PC-3 (cell line): ENCODE results near the gene PTPRD. TPM values are rescaled to one million over a fixed set of nuclear protein-coding genes. Genes with fewer than 3 reads are reported as not detected.

Experiments
- ATAC-seq: fragments of 200-7000 bp; cut with Tn5 transposase; 2 replicates; pipeline ENCODE4 v1.9.1; 2020; ENCODE audit warnings: mild to moderate bottlenecking, moderate library complexity
- BruUV-seq: library from RNA; stranded (reverse); fragments of 400-500 nt; replicated peaks from 2 replicates; lab custom pipeline; 2021; lab: Mats Ljungman, UMichigan
- CTCF ChIA-PET: fragments of 300-600 bp; sonication (Branson Sonifier 250); formaldehyde crosslinking; loops from one replicate; lab custom pipeline; 2022; ENCODE audit warnings: antibody characterized with exemption; lab: Charles Lee
- POLR2A ChIA-PET: fragments of 300-600 bp; sonication (Branson Sonifier 250); formaldehyde crosslinking; loops from one replicate; lab custom pipeline; 2022; ENCODE audit warnings: antibody characterized with exemption; ENCODE audit not compliant: unreplicated experiment; lab: Charles Lee
- DNase-seq: peaks from one replicate; pipeline ENCODE4 v3.0.0-alpha.2; 2015
- H2AFZ ChIP-seq: fragments of 300-600 bp; sonication (generic); 2 replicates; pipeline ENCODE4 v1.6.0; 2016; ENCODE audit warnings: antibody characterized with exemption, low read length
- H3F3A ChIP-seq: fragments of 300-600 bp; sonication (generic); one replicate; pipeline ENCODE4 v1.6.0; 2017; ENCODE audit warnings: antibody characterized with exemption, low read length, control low read depth, mild to moderate bottlenecking; ENCODE audit not compliant: unreplicated experiment
- H3K27ac ChIP-seq: fragments of 300-600 bp; sonication (generic); 2 replicates; pipeline ENCODE4 v1.5.1; 2016; ENCODE audit warnings: mild to moderate bottlenecking, low read length
- H3K27me3 ChIP-seq: fragments of 300-600 bp; sonication (generic); 2 replicates; pipeline ENCODE4 v1.6.1; 2016; ENCODE audit warnings: low read length, mixed read lengths
- H3K36me3 ChIP-seq: fragments of 300-600 bp; sonication (generic); 2 replicates; pipeline ENCODE4 v1.6.1; 2016; ENCODE audit warnings: low read depth, mixed run types, low read length, mixed read lengths
- H3K4me1 ChIP-seq: fragments of 300-600 bp; sonication (generic); 2 replicates; pipeline ENCODE4 v1.5.1; 2016; ENCODE audit warnings: low read length; ENCODE audit not compliant: insufficient read depth
- H3K4me2 ChIP-seq: fragments of 300-600 bp; sonication (generic); 2 replicates; pipeline ENCODE4 v1.6.0; 2016; ENCODE audit warnings: low read length
- H3K4me3 ChIP-seq: fragments of 300-600 bp; sonication (generic); 2 replicates; pipeline ENCODE4 v1.5.1; 2016; ENCODE audit warnings: mild to moderate bottlenecking, low read length, mixed read lengths
- H3K79me2 ChIP-seq: fragments of 300-600 bp; sonication (generic); 2 replicates; pipeline ENCODE4 v1.6.1; 2017; ENCODE audit warnings: low read length, mixed read lengths
- H3K9ac ChIP-seq: fragments of 300-600 bp; sonication (generic); 2 replicates; pipeline ENCODE4 v1.6.0; 2016; ENCODE audit warnings: mild to moderate bottlenecking, low read length
- H3K9me2 ChIP-seq: fragments of 300-600 bp; sonication (generic); replicated peaks from 2 replicates; pipeline ENCODE4 v1.6.1; 2016; ENCODE audit warnings: mixed run types, low read length, mixed read lengths
- H3K9me3 ChIP-seq: fragments of 300-600 bp; sonication (generic); 2 replicates; pipeline ENCODE4 v1.6.1; 2016; ENCODE audit warnings: low read length, mixed read lengths
- H4K20me1 ChIP-seq: fragments of 300-600 bp; sonication (generic); 2 replicates; pipeline ENCODE4 v1.6.1; 2016; ENCODE audit warnings: low read length, mixed read lengths
- EZH2 ChIP-seq: fragments of 300-600 bp; sonication (generic); IDR thresholded peaks from one replicate; pipeline ENCODE4 v1.6.1; 2017; ENCODE audit warnings: antibody characterized with exemption, mild to moderate bottlenecking, low read length; ENCODE audit not compliant: unreplicated experiment
- EZH2phosphoT487 ChIP-seq: fragments of 300-600 bp; sonication (generic); IDR thresholded peaks from 2 replicates; pipeline ENCODE4 v1.6.1; 2018; ENCODE audit warnings: mild to moderate bottlenecking, antibody characterized with exemption, low read length, borderline replicate concordance
- intact Hi-C: fragments of 100-400 bp; cut with micrococcal nuclease; formaldehyde crosslinking; loops from 2 replicates; pipeline ENCODE4 v1.9.0; 2023
- total RNA-seq: library from RNA; depleted of rRNA; stranded (reverse); fragments of >200 nt; gene quantifications from 2 replicates; pipeline ENCODE4 v1.2.3, GENCODE V29; 2014
- TF ChIP-seq, protein P1 (sequence below): fragments of 300-600 bp; sonication (generic); conservative IDR thresholded peaks from 2 replicates; pipeline ENCODE4 v1.5.1; 2017; ENCODE audit warnings: antibody characterized with exemption, low read depth, mild to moderate bottlenecking, low read length

Gene PTPRD
- total RNA-seq, 1 experiment from 2014 or later, result not detected

GRCh38 chr9:8822667-8823025 lies 1790.2 kb downstream of the PTPRD start:
- POLR2A ChIA-PET, result no interaction called here
- TF ChIP-seq, protein P1, sequence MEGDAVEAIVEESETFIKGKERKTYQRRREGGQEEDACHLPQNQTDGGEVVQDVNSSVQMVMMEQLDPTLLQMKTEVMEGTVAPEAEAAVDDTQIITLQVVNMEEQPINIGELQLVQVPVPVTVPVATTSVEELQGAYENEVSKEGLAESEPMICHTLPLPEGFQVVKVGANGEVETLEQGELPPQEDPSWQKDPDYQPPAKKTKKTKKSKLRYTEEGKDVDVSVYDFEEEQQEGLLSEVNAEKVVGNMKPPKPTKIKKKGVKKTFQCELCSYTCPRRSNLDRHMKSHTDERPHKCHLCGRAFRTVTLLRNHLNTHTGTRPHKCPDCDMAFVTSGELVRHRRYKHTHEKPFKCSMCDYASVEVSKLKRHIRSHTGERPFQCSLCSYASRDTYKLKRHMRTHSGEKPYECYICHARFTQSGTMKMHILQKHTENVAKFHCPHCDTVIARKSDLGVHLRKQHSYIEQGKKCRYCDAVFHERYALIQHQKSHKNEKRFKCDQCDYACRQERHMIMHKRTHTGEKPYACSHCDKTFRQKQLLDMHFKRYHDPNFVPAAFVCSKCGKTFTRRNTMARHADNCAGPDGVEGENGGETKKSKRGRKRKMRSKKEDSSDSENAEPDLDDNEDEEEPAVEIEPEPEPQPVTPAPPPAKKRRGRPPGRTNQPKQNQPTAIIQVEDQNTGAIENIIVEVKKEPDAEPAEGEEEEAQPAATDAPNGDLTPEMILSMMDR, result no peak
- no peak for TF ChIP-seq EZH2phosphoT487
- TF ChIP-seq EZH2, result no peak
- Histone ChIP-seq H3K4me2 (no peak overlapping the region), H4K20me1 (no peaks in the 10 kb centered on the region), H3K27me3 (no peaks in the 10 kb centered on the region), H3K27ac (no peak overlapping the region), H2AFZ (no peak overlapping the region), H3K9me2 (no peaks in the 10 kb centered on the region), H3K36me3 (no peaks in the 10 kb centered on the region), H3K9me3 (no peaks in the 10 kb centered on the region), H3K9ac (no peak overlapping the region), H3K79me2 (no peaks in the 10 kb centered on the region), H3F3A (no peaks in the 10 kb centered on the region), H3K4me3 (no peak overlapping the region), H3K4me1 (no peaks in the 10 kb centered on the region)
- no TSS peak for BruUV-seq
- CTCF ChIA-PET, result no interaction called here
- no peak for ATAC-seq
- intact Hi-C loops, result no loop called here
- no peak for DNase-seq

DNA sequence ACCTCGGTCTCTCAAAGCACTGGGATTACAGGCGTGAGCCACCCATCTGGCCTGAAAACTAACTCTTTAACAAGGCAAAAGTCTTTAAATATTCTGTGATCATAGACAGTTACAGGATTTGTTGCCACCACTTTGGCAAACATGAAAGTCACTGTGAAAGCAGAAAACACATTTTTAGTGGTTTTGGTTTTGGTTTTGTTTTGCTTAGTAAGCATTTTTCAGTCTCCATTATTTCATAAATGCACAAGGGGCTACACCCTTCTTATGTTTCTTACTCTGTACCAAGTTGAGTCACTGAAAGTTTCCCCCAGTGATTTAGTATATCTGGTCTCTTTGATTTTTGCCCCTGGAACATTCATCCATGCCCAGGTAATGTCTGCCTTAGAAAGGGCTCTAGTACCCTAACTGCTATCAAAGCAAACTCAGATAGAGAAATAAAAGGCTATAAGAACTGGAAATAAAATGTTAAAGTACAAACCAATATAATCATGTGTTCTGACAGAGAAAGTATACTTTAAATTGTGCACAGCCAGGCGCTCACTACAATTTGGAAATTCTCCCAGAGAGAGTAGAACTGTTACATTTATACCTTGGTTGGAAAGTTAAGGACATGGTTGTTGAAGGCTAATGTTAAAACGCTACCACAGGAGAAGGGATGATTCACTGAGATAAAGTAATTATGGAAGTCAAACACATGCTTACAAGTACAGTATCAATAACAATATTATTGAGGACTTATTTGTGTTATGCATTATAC lies 1790.7 kb downstream of the PTPRD start:
- no peaks in the 10 kb centered on the region for H3K27me3 ChIP-seq
- H3K4me1 ChIP-seq, result no peaks in the 10 kb centered on the region
- H3F3A ChIP-seq, result no peaks in the 10 kb centered on the region
- H3K9me2 ChIP-seq, result no peaks in the 10 kb centered on the region
- DNase-seq (no peak), ATAC-seq (no peak)
- no peak overlapping the region for H3K4me3 ChIP-seq
- H4K20me1 ChIP-seq, result no peaks in the 10 kb centered on the region
- no peak overlapping the region for H3K4me2 ChIP-seq
- intact Hi-C loops, result no loop called here
- no peaks in the 10 kb centered on the region for H3K36me3 ChIP-seq
- no peak overlapping the region for H3K9ac ChIP-seq
- no peak overlapping the region for H3K27ac ChIP-seq
- H2AFZ ChIP-seq, result no peak overlapping the region
- POLR2A ChIA-PET, result no interaction called here
- no peaks in the 10 kb centered on the region for H3K79me2 ChIP-seq
- no TSS peak for BruUV-seq
- CTCF ChIA-PET, result no interaction called here
- TF ChIP-seq, protein P1, result no peak
- TF ChIP-seq EZH2 (no peak), EZH2phosphoT487 (no peak)
- no peaks in the 10 kb centered on the region for H3K9me3 ChIP-seq

DNA sequence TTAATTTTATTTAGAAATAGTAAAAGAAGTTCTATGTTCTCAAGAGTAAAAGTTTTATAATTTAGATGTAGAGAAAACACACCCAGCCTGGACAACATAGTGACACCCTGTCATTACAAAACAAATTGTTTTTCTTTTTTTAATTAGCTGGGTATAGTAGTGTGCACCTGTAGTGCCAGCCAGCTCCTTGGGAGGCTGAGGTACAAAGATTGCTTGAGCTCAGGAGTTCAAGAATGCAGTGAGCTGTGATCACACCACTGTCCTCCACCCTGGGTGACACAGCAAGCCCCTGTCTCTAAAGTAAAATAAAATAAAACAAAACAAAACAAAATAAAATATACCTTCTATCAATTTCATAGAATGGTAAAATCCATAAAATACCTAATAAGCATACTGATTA lies 1795.5 kb downstream of the PTPRD start:
- Histone ChIP-seq H3F3A (no peaks in the 10 kb centered on the region), H3K4me1 (no peaks in the 10 kb centered on the region), H4K20me1 (no peaks in the 10 kb centered on the region), H3K4me2 (no peak overlapping the region), H3K79me2 (no peaks in the 10 kb centered on the region), H3K4me3 (no peak overlapping the region), H3K27ac (no peak overlapping the region), H2AFZ (no peak overlapping the region), H3K27me3 (no peaks in the 10 kb centered on the region), H3K9me3 (no peaks in the 10 kb centered on the region), H3K9ac (no peak overlapping the region), H3K9me2 (no peaks in the 10 kb centered on the region), H3K36me3 (no peaks in the 10 kb centered on the region)
- CTCF ChIA-PET, result no interaction called here
- DNase-seq (no peak), ATAC-seq (no peak)
- POLR2A ChIA-PET, result no interaction called here
- BruUV-seq, result no TSS peak
- intact Hi-C loops, result no loop called here
- TF ChIP-seq, protein P1, result no peak
- TF ChIP-seq EZH2 (no peak), EZH2phosphoT487 (no peak)
